ENCODE data around the gene RASD1.

GRCh38 chr17:17447264-17447663 lies 48.9 kb downstream of the RASD1 start:
- TF ChIP-seq CTCF (IDR thresholded peaks at IDR 0.05) (no peak), EP300 (IDR thresholded peaks at IDR 0.05) (no peak), POLR2A (IDR thresholded peaks at IDR 0.05) (no peak)
